Esophagus squamous epithelium (tissue), 5 donors: ENCODE data around the gene PGS1. TPM values are rescaled to one million over a fixed set of nuclear protein-coding genes. Genes with fewer than 3 reads are reported as not detected.
"Not testable (repeated sequence)": the region's sequence is repeated elsewhere in the genome, so short reads cannot be mapped to it uniquely, and the experiment has no call there.

Experiments used
- DNase-seq: peaks from one replicate; lab custom pipeline; 2025; lab: John Stamatoyannopoulos, UW
- H3K27ac ChIP-seq, 4 donors: fragments of 200-600 bp; sonication (generic); one replicate each; pipeline ENCODE4 v1.5.1; 2016 to 2019; ENCODE audit warnings: mild to moderate bottlenecking in 1 of 4
- H3K27me3 ChIP-seq, 4 donors: fragments of 200-600 bp; sonication (generic); 1 replicate in 3 of 4; 2 replicates in 1 of 4; pipeline versions ENCODE4 v1.5.1 to v1.6.0; 2017 to 2021; ENCODE audit warnings: antibody characterized with exemption in 1 of 4
- H3K36me3 ChIP-seq, 3 donors: fragments of 200-600 bp; sonication (generic); one replicate each; pipeline ENCODE4 v1.5.1; 2016 to 2019
- H3K4me1 ChIP-seq, 3 donors: fragments of 200-600 bp; sonication (generic); one replicate each; pipeline ENCODE4 v1.5.1; 2017 to 2019
- H3K4me3 ChIP-seq, 4 donors: fragments of 200-600 bp; sonication (generic); 1 replicate in 3 of 4; 2 replicates in 1 of 4; pipeline ENCODE4 v1.5.1; 2016 to 2019; ENCODE audit warnings: mild to moderate bottlenecking in 2 of 4, moderate library complexity in 1 of 4
- H3K9me3 ChIP-seq, 3 donors: fragments of 200-600 bp; sonication (generic); one replicate each; pipeline ENCODE4 v1.5.1; 2016 to 2019
- POLR2A ChIP-seq, 4 donors: fragments of 450-650 bp; IDR thresholded peaks; one replicate each; pipeline ENCODE4 v1.6.1; 2017; ENCODE audit warnings: antibody characterized with exemption in 4 of 4, mild to moderate bottlenecking in 4 of 4, moderate library complexity in 3 of 4
- WGBS, 2 donors: methylation state at CpG; one replicate each; pipeline ENCODE4 v1.1.5; 2018; 5-methylcytosine and 5-hydroxymethylcytosine counted together
- intact Hi-C: fragments of 100-400 bp; cut with DNase I; formaldehyde crosslinking; loops from one replicate; pipeline ENCODE4 v1.15.0; 2022
- total RNA-seq, 4 donors: library from RNA; depleted of rRNA; stranded (reverse); fragments of >200 nt; gene quantifications; one replicate each; pipeline ENCODE4 v1.1.0, GENCODE V29; 2016
- TF ChIP-seq, protein P1 (sequence below), 6 experiments: fragments of 450-650 bp in 4 of 6; fragments of 200-600 bp in 2 of 6; sonication (generic) in 2 of 6; IDR thresholded peaks; one replicate each; pipeline ENCODE4 v1.5.1; 2016 to 2019; ENCODE audit warnings: antibody characterized with exemption in 6 of 6, mild to moderate bottlenecking in 4 of 6, moderate library complexity in 4 of 6
- donor health status: DM: yes; HTN: yes; CAD: no.

PGS1 gene, protein sequence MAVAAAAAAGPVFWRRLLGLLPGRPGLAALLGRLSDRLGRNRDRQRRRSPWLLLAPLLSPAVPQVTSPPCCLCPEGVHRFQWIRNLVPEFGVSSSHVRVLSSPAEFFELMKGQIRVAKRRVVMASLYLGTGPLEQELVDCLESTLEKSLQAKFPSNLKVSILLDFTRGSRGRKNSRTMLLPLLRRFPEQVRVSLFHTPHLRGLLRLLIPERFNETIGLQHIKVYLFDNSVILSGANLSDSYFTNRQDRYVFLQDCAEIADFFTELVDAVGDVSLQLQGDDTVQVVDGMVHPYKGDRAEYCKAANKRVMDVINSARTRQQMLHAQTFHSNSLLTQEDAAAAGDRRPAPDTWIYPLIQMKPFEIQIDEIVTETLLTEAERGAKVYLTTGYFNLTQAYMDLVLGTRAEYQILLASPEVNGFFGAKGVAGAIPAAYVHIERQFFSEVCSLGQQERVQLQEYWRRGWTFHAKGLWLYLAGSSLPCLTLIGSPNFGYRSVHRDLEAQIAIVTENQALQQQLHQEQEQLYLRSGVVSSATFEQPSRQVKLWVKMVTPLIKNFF
- total RNA-seq: 10 to 100 TPM; 18.6 to 32.4 (median 23.0) TPM

DNA sequence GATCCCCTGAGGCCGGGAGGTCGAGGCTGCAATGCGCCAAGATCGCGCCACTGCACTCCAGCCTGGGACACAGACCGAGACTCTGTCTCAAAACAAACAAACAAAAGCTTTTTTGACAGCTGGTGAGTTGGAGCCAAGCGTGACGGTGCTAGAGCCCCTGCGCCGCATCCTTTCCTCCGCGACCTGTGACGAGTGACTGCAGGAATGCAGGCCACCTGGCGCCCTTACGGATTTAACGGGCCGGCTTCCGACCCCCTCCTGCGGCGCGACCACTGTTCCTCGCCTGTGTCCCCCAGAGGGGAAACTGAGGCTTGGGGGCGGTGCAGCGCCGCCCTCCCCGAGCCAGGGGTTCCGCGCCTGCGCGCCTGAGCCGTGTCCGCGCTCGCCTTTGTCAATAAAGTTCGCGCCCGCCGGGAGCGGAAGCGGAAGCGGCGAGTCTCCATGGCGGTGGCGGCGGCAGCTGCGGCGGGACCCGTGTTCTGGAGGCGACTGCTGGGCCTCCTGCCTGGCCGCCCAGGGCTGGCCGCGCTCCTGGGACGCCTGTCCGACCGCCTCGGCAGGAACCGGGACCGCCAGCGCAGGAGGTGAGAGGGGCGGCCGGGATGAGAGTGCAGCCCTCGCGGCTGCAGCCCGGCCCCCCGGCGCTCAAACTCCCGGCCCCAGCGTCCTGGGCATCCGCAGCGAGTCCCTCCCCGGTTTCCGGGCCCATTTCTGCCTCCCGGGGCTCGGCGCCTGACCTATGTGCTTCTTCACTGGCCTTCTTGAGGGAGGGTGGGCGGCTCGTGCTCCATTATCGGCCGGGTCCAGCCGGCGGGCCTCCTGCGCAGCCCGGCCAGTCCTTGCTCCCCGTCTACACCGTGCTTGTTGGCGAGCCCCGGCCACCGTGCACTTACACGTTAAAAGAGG, at the start of gene PGS1:
Gene PGS1 (plus strand): TSS at position 425 of the 906 bp plus-strand sequence. CDS start 17 bp downstream, at position 442.
- Histone ChIP-seq H3K36me3 (no peaks in the 10 kb centered on the region), H3K27ac (peak within 1 kb of the TSS; percentile 88 to 96 (median 92)), H3K9me3 (no peaks in the 10 kb centered on the region), H3K4me1 (peaks cover 58 to 93% (median 68%) of the 10 kb centered on the region in 3 donors), H3K27me3 (no peaks in the 10 kb centered on the region), H3K4me3 (peak within 1 kb of the TSS; percentile 72 to 100 (median 85))
- TF ChIP-seq POLR2A (IDR thresholded peaks at IDR 0.05): peak in 3 of 4 donors; percentile 59 to 92 (median 60)
- TF ChIP-seq, protein P1, sequence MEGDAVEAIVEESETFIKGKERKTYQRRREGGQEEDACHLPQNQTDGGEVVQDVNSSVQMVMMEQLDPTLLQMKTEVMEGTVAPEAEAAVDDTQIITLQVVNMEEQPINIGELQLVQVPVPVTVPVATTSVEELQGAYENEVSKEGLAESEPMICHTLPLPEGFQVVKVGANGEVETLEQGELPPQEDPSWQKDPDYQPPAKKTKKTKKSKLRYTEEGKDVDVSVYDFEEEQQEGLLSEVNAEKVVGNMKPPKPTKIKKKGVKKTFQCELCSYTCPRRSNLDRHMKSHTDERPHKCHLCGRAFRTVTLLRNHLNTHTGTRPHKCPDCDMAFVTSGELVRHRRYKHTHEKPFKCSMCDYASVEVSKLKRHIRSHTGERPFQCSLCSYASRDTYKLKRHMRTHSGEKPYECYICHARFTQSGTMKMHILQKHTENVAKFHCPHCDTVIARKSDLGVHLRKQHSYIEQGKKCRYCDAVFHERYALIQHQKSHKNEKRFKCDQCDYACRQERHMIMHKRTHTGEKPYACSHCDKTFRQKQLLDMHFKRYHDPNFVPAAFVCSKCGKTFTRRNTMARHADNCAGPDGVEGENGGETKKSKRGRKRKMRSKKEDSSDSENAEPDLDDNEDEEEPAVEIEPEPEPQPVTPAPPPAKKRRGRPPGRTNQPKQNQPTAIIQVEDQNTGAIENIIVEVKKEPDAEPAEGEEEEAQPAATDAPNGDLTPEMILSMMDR (IDR thresholded peaks at IDR 0.05): peak in 3 of 6 experiments; percentile 5 to 28 (median 15)
- intact Hi-C loops: no loop called here
- no peak for DNase-seq
- WGBS, 2 donors: 0% methylated on average over 7 to 11 of the region's 89 CpGs

DNA sequence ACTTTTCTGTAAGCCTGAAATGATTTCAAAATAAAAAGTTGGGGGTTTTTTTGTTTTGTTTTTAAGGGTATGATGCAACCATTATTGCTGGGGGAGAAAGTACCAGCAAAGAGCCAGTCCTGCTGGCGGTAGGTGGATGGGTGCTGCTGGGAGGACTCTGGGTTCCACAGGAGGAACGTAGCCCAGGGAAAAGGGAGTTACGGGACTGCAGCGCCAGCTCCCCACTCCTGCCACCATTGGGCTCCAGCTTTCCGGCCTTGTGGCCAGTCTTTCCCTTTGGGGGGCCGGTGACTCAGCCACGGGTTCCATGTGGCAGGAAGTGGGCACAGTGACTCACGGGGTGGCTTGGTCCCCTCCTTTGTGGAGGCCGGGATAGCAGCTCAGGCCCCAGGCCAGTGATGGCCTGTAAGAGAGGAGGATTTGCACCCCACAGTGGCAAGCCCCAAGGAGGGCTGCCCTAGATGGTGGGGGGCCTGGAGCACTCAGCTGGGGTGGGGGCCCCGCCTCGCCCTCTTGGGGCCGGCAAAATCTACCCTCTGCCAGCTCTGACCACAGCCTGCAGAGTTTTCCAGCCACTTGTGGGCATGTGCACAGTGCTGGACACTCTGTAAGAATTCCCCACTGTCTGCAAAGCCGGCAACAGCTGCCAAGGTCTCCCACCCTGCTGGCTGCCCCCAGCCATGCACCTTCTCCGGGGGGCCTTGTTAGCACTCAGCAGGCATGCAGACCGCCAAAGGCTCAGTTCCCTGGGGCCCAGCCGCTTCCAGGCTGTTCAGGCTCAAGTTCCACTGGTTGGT, 49.0 kb upstream of the PGS1 start:
- H3K27me3 ChIP-seq: peaks cover 0 to 5% (median 0%) of the 10 kb centered on the region in 4 donors
- 26 to 79% methylated on average over 3 to 6 of the region's 16 CpGs for WGBS, 2 donors
- no peak for DNase-seq
- H3K4me1 ChIP-seq: peaks cover 12 to 43% (median 32%) of the 10 kb centered on the region in 3 donors
- no peak overlapping the region for H3K4me3 ChIP-seq
- H3K9me3 ChIP-seq: no peaks in the 10 kb centered on the region
- intact Hi-C loops: no loop called here
- H3K36me3 ChIP-seq: no peaks in the 10 kb centered on the region
- TF ChIP-seq POLR2A (IDR thresholded peaks at IDR 0.05): no peak
- TF ChIP-seq, protein P1 (IDR thresholded peaks at IDR 0.05): no peak
- peak overlapping the region in 3 of 4 donors; percentile 7 to 70 (median 9) for H3K27ac ChIP-seq

DNA sequence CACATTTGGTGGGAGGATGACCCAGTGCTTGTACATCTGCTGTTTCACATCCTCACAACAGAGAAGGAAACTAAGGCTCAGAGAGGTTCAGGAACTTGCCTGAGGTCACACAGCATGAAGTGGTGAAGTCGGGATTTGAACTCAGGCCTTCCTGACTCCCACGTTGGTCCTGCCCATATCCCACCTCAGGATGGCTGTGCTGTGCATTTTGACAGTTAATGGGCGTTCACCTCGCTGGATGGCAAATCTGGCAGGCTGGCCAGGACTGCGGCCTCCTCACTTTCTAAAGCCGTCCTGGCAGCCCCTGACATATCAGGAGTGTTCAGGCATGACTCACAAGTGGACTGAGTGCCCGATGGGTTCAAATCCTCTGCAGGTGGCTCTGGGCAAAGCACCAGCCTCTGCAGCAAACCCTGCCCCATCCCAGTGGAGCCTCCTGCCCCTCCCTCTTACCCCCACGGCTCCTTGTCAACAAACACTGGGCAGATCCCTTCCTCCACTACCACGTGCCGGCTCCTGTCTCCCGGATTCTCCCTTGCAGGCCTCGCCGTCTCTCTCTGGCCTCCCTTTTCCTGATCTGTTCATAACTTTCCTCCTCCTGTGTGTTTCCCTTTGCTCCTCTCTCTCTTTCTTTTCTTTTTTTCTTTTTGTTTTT, 47.8 kb upstream of the PGS1 start:
- no peak overlapping the region for H3K4me3 ChIP-seq
- DNase-seq: no peak
- H3K27ac ChIP-seq: no peak overlapping the region
- 36 to 41% methylated on average over 6 to 11 of the region's 13 CpGs for WGBS, 2 donors
- peaks cover under 1 to 36% (median 19%) of the 10 kb centered on the region in 3 donors for H3K4me1 ChIP-seq
- no peaks in the 10 kb centered on the region for H3K9me3 ChIP-seq
- no peaks in the 10 kb centered on the region for H3K27me3 ChIP-seq
- intact Hi-C loops: no loop called here
- no peaks in the 10 kb centered on the region for H3K36me3 ChIP-seq
- TF ChIP-seq POLR2A (IDR thresholded peaks at IDR 0.05): no peak
- TF ChIP-seq, protein P1 (IDR thresholded peaks at IDR 0.05): no peak

DNA sequence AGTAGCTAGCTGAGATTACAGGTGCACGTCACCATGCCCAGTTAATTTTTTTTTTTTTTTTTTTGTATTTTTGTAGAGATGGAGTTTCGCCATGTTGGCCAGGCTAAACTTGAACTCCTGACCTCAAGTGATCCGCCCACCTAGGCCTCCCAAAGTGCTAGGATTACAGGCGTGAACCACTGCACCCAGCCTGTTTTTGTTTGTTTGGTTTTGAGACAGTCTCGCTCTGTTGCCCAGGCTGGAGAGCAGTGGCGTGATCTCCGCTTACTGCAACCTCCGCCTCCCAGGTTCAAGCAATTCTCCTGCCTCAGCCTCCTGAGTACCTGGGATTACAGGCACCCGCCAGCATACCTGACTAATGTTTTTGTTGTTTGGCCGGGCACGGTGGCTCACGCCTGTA, 47.1 kb upstream of the PGS1 start:
- DNase-seq, H3K27me3 ChIP-seq, H3K36me3 ChIP-seq, H3K4me3 ChIP-seq, H3K9me3 ChIP-seq, intact Hi-C loops, H3K27ac ChIP-seq: not testable (repeated sequence)
- peaks cover 0 to 30% (median 14%) of the 10 kb centered on the region in 3 donors for H3K4me1 ChIP-seq
- WGBS, 2 donors: 68 to 84% methylated on average over 5 to 8 of the region's 12 CpGs
